ENCODE results near the gene BMAL1.

BMAL1 gene

DNA sequence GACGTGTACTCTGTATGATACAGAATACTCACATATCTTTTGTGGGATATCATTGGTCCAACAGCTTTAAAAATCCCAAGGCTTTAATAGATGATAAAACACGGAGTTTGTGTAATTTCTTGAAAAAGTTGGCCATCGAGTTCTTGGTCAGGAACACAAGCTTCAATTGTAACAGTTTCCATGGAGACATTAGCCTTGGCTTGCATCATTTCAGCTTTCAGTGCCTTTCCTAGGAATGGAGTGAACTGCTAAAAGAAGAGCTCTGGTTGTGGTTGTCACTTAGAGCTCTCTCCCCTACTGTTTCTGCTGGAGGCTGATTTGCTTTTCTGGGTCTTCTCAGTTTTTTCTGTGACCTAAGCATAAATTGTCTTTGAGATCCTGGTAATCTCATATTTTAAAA lies 14.2 kb downstream of the BMAL1 start:
- no peak for DNase-seq (ENCODE audit: low read depth in 2 of 2)

DNA sequence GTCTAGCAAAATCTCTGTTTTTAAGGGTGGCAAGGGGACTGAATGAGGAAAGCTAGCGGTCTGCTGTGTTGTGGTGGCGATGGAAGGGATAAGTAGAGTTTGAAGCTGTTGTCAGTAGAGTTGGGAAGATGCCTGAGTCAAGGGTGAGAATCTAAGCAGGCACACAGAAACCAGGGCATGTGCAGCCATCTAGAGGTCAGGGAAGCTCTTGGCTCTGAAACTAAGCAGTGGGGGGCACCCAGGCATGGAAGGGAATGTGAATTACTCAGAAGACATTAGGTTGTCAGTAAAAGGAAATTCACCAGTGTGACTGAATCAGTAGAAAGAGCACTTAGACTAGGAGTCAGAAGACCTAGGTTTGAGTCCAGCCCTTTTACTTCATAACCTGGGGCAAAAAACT lies 15.4 kb downstream of the BMAL1 start:
- DNase-seq (ENCODE audit: low read depth in 2 of 2): no peak

DNA sequence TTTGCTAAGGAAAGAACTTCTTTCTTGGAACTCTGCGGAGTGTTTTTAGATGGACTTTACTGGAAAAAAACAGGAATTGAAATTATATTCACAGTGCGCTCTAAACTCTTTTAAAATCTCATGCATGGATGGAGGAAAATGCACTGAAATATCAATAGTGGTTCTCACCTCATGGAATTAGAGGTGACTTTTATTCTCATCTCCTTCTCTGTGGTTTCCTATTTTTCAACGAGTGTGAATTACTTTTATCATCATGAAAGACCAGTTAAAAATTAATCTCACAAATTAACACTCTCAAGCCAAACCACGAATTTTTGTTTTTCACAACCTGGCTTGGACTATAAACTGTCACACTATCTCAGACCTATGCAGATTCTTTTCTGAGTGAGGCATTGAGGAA lies 16.6 kb downstream of the BMAL1 start:
- no peak for DNase-seq (ENCODE audit: low read depth in 2 of 2)

DNA sequence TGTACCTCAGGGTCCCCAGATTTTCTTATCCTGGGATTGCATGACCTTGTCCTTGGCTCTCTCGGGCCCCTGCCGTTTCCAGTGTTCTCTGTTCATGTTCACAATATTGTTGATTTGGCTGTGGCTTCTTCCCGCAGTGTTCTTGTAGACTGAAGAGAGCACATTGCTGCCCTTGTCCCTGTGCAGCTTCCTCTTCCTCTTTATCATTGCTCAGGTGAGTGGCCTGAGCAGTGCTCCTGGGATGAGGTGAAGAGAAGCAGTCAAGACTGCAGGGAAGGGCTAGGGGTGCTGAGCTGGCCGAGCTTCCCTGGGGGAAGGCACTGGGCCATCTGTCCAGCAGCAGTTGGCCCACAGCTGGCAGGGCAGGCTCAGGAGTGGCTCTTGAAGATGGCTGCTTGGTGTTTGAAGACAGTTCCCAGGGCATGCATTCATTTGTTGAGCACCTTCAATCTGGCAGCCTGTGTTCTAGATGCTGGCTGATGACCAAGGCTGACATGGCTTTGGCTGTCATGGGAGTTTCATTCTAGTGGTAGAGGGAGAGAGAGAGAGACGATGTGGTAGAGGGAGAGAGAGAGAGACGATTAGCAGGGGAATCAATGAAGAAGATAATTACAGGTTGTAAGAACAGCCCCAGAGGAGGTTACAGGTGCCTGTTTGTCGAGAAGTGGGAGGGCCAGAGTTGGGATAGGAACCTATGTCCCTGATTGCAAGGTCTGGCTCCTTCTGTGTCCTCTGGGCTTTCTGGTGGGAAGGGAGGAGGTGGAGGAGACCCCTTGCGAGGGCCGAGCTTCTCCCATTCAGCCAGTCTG lies 17.4 kb downstream of the BMAL1 start:
- DNase-seq (ENCODE audit: low read depth in 2 of 2): no peak

DNA sequence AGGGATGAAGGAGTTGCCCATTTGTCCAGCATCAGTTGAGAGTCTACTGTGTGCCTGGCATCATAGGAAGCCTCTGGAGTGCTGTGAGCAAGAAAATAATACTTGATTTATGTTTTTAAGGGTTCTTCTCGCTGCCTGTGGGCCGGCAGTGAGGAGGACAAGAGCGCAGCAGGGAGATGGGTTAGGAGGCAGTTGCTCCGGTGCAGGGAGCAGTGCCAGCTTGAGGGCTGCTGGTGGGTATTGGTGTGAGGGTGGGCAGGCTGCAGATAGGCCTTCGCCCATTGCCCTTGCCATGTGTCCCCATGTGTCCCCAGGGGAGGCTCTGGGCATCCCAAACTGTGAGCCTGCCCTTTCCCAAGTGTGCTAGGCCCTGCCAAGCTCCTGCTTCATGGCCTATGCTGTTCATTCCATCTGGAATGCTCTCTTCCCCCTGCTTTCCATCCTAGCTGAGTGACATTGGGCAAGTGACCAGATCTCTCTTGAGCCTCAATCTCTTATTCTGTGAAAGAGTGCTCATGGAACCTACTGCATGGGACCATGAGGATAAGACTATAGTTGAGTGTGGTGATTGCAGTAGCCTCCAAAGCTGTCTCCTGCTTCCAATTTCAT lies 19.8 kb downstream of the BMAL1 start:
- DNase-seq (ENCODE audit: low read depth in 2 of 2): no peak

DNA sequence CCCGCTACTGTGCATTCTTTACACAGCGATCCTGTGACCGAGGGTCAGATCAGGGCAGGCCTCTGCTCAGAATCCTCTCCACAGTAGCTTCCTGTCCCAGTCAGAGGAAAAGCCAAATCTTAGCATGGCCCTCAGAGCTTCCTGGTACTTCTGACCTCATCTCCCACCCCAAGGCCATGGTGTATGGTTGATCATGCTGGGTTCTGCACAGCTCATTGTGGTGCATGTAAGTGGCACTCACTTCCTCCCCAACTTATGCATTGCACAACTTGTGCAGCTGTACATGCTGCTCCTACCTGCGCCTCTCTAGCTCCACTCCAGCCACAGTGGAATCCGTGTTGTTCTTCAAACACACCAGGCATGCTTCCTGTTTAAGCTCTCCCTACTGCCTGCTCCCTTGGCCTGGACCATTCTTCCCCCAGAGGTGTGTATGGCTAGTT lies 20.3 kb downstream of the BMAL1 start:
- no peak for DNase-seq (ENCODE audit: low read depth in 2 of 2)

DNA sequence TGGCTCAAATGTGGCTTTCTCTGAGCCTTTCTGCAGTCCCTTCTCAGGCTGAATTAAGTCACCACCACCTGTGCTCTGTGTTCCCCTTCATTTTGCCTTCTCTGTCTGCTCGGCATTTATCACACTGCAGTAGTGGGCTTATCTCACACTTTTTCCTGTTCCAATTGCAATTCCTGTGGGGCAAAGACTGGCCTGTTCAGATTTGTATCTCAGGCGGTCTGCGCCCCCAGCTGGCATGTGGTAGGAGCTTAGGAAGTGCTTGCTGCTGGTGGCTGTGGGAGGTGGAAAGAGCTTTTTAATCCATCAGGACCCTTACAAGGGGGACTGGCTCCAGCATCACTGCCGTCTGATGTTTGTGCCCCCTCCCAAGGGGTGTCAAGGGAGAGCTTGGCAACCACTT lies 21.2 kb downstream of the BMAL1 start:
- DNase-seq (ENCODE audit: low read depth in 2 of 2): no peak

DNA sequence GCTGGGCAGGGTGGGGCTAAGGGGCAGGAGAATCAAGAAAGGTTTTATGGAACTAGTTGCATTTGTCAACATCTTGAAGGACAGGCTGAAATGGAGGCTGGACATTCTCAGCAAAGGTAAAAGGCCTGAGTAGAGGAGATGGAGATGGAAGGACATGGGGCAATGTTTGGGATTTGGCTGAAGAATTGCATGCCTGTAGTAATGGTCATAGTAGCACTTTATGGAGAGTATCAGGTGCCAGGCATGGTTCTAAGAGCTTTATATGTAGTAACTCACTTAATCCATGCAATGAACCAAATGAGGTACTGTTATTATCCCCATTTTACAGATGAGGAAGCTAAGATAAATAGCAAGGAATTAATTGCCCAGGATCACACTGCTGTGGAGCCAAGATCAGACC lies 23.9 kb downstream of the BMAL1 start:
- no peak for DNase-seq (ENCODE audit: low read depth in 2 of 2)

DNA sequence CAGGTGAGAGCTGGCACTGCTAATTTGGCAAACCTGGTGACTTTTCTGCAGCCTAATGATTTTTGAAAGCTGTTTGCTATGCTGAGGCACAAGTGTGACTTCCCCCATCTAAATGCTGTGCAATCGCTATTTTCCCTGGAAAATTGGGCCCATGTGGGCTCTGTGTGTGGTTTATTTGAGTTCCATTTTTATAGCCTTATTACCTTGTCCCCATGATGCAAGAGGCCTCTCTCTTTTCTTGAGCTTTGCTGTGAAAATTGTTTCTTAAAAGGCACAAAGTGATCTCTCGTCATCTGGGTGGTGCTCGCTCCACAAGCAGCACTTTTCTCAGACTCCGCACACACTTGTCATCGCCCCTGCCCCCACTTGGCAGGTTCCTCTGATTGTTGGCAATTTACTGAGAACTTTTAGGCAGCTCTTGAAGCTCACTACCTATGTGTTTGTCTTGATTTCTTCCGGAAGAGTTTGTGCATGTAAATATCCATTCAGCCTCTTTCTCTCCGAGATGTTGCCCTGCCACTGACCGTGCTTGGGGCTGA lies 24.9 kb downstream of the BMAL1 start:
- DNase-seq (ENCODE audit: low read depth in 2 of 2): no peak

DNA sequence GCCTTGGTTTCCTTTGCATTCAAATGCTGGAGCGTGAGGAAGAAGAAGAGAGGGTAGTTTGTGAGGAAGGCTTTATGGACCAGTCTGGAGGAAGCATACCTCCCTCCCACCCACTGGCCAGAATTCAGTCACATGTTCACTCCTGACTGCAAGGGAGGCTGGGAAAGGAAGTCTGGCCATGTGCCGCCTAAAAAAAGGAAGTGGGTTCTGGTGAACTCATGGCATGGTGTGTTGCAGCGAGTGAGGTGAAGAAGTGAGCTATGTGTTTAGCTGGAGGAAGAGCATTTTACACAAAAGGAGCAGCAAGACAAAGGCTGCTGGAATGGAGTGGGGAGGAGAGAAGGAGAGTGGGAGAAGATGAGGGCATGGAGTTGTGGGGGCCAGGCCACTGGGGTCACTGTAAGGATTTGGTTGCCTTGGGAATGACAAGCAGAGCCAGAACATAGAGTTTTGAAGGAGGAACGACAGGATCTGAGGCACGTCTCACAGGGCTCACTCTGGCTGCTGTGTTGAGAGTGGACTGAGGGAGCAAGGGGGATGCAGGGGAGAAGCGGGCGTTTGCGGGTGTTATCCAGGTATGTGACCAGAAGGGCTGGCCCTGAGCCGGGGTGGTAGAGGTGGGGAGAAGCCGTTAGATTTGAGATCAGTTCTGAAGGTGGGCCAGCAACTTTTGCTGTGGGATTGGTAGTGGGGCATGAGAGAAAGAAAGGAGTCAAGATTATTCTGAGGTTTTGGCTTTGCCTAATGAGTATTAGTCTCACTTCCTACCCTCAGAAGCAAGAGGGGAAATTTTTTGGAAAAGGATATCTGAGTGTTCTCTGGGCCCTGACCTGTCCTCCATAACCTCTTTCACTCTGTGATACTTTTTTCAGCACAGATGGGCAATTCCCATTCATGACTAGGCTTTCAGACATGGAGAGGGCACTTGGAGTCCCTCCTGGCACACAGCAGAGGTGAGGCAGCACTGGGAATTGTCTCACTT lies 26.4 kb downstream of the BMAL1 start:
- no peak for DNase-seq (ENCODE audit: low read depth in 2 of 2)

DNA sequence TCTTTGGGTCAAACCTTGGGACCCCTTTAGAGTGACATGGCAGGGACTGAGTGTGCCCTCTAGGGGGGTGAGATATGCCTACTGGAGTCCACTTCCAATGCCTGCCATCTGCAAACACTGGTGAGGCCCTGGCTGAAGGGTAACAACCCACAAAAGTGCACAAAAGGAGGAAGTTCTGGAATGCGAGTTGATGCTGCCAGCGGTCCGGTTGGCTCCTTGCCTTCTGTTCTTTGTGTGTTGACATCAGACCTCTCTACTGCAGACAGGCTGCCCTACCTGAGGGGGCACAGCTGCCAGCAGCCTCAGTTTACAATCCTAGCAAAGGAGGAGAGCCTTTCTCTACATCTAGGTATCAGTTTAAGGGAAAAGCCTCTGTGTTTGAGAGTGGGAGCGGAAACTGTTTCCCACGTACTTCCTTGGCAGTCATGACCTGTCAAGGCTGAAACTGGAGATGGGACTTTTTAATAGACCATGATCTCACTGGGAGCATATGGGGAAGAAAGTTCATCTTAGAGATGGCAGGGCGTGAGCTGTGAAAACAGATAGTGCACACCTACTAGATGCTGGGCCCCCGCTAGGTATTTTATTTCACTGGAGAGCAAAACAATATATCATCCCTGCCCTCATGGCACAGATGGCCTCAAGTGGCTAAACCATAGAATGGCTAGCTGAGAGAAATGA lies 27.2 kb downstream of the BMAL1 start:
- no peak for DNase-seq (ENCODE audit: low read depth in 2 of 2)

DNA sequence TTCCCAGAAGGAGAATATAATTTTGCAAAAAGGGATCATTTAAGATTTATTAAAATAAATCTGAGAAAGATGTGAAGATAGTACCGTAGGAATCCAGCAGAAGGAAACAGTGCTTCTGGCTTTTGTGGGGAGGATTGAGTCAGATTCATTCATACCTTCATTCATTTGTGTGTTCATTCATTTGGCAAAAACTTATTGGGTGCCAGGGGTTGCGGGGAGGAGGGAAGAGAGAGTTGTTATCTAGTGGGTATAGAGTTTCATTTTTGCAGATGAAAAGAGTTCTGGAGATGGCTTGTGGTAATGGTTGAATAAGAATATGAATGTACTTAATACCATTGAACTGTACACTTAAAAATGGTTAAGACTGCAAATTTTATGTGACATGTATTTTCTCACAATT lies 31.1 kb downstream of the BMAL1 start:
- no peak for DNase-seq (ENCODE audit: low read depth in 2 of 2)

DNA sequence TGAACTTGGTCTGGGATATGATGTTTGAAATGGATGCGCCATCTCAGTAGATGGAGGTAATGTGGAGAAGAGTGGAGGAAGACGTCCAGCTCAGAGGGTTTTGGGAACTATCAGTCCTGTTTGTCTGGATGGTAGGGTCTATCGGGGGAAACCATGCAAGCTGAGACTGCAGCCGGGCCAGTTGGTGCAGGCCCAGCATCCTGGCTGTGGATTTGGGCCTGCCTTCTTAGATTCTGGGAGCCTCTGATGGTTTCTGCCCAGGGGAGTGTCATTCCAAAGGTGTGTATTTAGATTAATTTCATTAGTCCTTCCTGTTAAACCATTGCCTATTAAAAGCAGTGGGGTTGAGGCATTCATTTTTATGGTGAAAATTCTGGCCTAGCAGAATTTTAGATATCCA lies 31.6 kb downstream of the BMAL1 start:
- no peak for DNase-seq (ENCODE audit: low read depth in 2 of 2)

DNA sequence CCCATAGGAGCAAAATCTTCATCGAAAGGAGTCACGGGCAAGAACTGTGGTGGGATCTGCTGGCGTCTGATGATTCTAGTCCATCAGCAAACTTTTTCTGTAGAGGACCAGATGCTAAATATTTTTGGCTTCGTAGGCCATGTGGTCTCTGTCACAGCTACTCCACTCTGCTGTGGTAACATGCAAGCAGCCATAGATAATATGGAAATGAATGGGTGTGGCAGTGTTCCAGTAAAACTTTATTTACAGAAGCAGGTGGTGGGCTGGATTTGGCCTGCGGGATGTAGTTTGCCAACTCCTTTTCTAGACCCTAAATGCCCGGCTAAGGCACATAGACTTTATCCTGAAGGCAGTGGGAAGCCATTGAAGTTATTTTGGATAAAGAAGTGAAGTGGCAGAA lies 32.9 kb downstream of the BMAL1 start:
- DNase-seq (ENCODE audit: low read depth in 2 of 2): no peak

DNA sequence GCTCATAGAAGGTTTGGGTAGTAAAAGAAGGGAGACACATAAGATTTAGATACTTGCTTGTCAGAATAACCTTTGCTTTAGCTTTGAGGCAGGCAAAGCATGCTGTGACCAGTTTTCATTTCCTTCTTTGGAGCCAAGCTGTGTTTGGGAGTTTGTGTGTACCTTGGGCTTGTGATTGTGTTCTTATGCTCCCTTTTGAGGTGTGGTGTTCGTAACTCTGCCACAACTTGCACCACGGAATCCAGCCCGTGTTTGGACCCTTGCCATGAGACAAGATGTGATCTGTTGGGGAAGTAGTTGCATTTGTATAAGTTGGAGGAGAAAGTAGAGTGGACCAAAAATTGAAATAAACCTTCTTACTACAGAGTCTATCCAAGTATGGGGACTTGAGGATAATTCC lies 34.0 kb downstream of the BMAL1 start:
- no peak for DNase-seq (ENCODE audit: low read depth in 2 of 2)

DNA sequence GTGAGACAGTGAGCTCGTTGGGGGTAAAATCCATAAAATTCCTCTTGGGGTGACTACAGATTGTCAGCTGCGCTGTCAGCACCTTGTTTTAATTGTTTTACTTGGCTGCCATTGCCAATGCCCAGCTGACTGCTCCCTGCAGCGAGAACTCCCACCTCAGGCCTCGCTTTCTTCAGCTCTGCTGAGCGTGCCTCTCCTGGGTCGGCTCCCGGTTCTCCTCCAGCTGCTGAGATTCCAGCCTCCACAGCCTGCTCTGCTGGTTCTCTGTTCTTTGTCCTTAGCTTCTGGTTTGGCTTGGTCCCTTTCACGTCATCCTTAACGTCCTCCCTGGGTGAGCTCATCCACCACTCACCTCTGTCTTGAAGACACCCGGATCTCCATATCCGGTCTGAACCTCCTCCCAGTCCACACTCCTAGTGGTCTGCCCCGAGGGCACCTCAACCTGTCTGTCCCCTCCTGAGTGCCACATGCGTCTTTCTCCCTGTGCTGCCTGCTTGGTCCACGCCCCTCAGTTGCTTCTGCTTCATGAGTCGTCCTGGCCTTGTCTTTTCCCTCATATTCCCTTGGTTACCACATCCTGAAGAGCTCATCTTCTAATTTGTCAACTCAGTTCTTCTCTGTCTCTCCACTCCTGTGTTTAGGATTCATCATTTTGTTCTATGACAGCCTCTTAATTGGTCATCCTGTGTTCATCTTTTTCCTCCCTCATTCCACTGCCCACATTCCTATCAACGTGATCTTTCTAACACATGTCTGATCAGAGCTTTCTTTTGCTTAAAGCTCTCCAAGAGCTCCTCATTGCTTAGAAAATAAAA lies 35.6 kb downstream of the BMAL1 start:
- DNase-seq (ENCODE audit: low read depth in 2 of 2): no peak

DNA sequence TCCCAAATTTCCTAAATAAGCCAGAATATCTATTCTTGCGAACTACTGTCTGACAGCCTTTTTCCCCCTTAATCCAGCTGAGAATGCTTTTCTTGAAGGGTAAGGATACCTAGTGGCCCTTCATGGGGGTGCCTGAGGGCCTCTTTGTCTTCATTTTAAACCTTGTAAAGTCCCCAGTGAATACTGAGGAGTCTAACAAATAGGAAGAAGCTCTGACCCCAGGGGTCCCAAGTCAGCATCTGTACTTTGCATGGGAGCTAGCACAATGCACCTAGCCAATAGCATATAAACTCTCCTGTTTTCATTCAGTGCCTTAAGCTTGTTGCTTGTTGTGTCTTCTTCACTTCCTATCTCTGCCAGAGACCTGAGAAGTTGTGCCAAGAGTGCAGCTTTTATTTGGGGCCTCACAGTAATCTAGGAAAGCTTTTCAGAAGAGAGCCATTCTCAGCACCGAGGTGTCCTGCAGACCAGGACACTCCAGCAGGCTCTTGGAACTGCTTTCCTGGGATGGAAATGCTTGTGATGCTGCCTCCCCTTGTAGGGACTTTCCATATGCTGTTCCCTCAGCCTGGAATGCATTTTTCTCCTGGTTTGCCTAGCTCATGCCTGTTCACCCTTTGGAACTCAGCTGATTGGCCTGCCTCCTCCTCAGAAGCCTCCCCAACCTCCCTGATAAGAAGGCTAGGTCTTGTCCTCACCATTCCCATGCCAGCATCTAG lies 37.2 kb downstream of the BMAL1 start:
- no peak for DNase-seq (ENCODE audit: low read depth in 2 of 2)

DNA sequence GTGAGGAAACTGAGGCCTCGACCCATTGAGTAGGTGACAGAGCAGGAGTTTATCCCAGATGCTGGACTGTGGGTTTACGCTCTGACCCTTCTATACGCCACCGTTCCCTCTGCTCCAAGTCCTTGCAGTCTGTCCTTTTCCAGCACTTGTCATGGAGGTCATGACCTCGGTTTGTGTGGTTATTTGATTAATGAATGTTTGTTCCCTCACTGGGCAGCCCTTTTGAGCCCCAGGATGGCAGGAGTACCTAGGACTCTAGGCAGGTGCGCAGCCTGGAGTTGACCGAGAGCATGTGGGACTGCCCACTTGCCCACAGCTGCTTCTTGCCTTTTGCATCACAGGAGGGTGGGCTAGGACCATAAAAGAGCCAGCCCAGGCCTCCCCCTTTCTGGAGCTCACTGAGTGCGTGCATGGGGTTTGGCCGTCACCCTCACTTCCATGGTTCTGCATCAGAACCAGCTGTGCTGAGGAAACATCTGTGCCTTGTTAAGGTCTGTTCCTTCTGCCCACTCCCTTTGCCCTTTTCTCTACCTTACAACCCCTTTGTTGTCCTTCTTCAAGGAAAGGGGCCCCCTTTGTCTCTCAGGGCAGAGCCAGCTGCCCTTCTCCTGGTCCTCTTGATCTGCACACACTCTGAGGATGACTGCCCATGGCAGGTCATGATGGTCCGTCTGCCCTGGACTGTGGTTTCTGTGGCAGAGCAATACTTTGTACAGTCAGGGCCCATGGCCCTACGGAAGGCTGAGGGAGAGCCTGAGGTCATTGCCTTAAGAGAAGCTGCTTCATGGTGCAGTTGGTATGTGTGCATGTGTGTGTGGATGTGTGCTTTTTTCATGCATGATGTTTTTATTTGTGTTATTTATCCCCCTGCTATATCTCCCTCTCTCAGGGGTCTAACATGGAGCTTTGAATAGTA lies 38.2 kb downstream of the BMAL1 start:
- no peak for DNase-seq (ENCODE audit: low read depth in 2 of 2)

DNA sequence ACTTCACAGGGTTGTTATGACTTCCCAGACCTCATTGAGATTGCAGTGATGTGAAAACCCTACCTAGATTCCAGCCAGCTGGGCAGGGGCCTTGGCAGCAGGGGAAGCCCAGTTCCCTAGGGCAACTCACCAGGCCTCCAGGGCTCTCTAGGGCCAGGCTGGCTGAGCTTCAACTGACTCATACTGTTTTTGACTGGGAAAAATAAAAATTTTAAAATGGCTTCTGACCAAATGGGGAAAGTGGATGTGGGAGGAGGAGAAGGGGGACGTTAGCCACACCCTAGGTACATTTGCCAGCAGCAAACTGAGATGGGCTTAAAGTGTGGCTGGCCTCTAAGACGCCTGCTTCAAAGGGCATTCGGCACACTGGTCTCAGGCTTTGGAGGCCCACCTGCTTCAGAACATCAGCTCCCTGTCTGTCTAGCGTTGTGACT lies 39.0 kb downstream of the BMAL1 start:
- no peak for DNase-seq (ENCODE audit: low read depth in 2 of 2)

All from stimulated activated CD4-positive, alpha-beta T cell treated with anti-CD3 and anti-CD28 coated beads, Interleukin-12 subunit alpha, Interleukin-12 subunit beta, amount 100 ng/mL, for 24 hours (primary cell).